Smooth muscle cell (in vitro differentiated cells): ENCODE measurements around the gene BRAF. TPM values are rescaled to one million over a fixed set of nuclear protein-coding genes. Genes with fewer than 3 reads are reported as not detected.
"Not testable (repeated sequence)": the region's sequence is repeated elsewhere in the genome, so short reads cannot be mapped to it uniquely, and the experiment has no call there.

Experiments
- DNase-seq: peaks from one replicate; lab custom pipeline; 2025; ENCODE audit not compliant: unreplicated experiment; lab: John Stamatoyannopoulos, UW
- H2AFZ ChIP-seq: fragments of 200-600 bp; sonication (generic); 2 replicates; pipeline ENCODE4 v1.6.0; 2016; ENCODE audit warnings: antibody characterized with exemption, low read depth, mild to moderate bottlenecking
- H3F3A ChIP-seq: fragments of 200-600 bp; sonication (generic); 2 replicates; pipeline ENCODE4 v1.6.0; 2017; ENCODE audit warnings: antibody characterized with exemption, low read depth
- H3K27ac ChIP-seq: fragments of 200-600 bp; sonication (generic); 2 replicates; pipeline ENCODE4 v1.5.1; 2016; ENCODE audit warnings: low read depth, mild to moderate bottlenecking
- H3K27me3 ChIP-seq: fragments of 200-600 bp; sonication (generic); 2 replicates; pipeline ENCODE4 v1.6.1; 2016; ENCODE audit warnings: low read depth, mild to moderate bottlenecking
- H3K36me3 ChIP-seq: fragments of 200-600 bp; sonication (generic); 2 replicates; pipeline ENCODE4 v1.5.1; 2016; ENCODE audit warnings: low read depth
- H3K4me1 ChIP-seq: fragments of 200-600 bp; sonication (generic); 2 replicates; pipeline ENCODE4 v1.5.1; 2016; ENCODE audit warnings: low read depth
- H3K4me2 ChIP-seq: fragments of 200-600 bp; sonication (generic); 2 replicates; pipeline ENCODE4 v1.6.0; 2016; ENCODE audit warnings: mild to moderate bottlenecking
- H3K4me3 ChIP-seq: fragments of 200-600 bp; sonication (generic); 2 replicates; pipeline ENCODE4 v1.5.1; 2016; ENCODE audit warnings: mild to moderate bottlenecking
- H3K79me2 ChIP-seq: fragments of 200-600 bp; sonication (generic); 2 replicates; pipeline ENCODE4 v1.6.0; 2016; ENCODE audit warnings: low read depth, mild to moderate bottlenecking
- H3K9ac ChIP-seq: fragments of 200-600 bp; sonication (generic); 2 replicates; pipeline ENCODE4 v1.6.0; 2016; ENCODE audit warnings: low read depth
- H3K9me3 ChIP-seq: fragments of 200-600 bp; sonication (generic); replicated peaks from 2 replicates; pipeline ENCODE4 v1.5.1; 2016; ENCODE audit warnings: low read depth
- H4K20me1 ChIP-seq: fragments of 200-600 bp; sonication (generic); 2 replicates; pipeline ENCODE4 v1.6.0; 2016; ENCODE audit warnings: low read depth
- WGBS: methylation state at CpG from one replicate; pipeline ENCODE4 v1.1.7; 2016; ENCODE audit warnings: low lambda C conversion rate; 5-methylcytosine and 5-hydroxymethylcytosine counted together
- polyA plus RNA-seq: library from polyadenylated mRNA; unstranded; fragments of >200 nt; fragmentation: Nextera tagmentation; extraction: Ambion mirVana; gene quantifications from 2 replicates; pipeline ENCODE4 v1.2.1, GENCODE V29; 2016
- total RNA-seq: library from RNA; depleted of rRNA; stranded (reverse); fragments of >200 nt; gene quantifications from 2 replicates; pipeline ENCODE4 v1.2.3, GENCODE V29; 2014
- TF ChIP-seq, protein P1 (sequence below): fragments of 200-600 bp; sonication (generic); IDR thresholded peaks from 2 replicates; pipeline ENCODE4 v1.5.1; 2017; ENCODE audit warnings: borderline replicate concordance, mild to moderate bottlenecking, antibody characterized with exemption; ENCODE audit not compliant: insufficient read depth, poor library complexity, severe bottlenecking

BRAF gene
- total and polyA plus RNA-seq, 2 experiments from 2014 or later, result 6.5 to 28.9 TPM

DNA sequence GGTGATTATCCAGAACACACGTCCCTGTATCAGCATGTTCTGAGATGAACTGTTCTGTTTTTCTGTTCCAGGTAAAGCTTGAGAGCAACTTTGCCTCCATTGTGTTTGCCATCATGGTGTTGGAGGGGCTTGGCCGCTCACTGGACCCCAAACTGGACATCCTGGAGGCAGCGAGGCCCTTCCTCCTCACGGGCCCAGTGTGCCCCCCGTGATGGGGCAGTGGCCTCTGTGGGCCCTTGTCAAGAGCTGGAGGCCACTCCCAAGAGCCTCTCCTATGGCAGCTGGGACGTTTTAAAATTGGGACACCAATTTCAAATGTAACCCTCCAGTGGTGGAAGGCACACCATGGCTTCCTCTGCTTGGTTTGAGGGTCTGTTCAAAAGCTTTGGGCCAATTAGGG lies 230.1 kb downstream of the BRAF start:
- DNase-seq, result no peak
- no peaks in the 10 kb centered on the region for H3K9me3 ChIP-seq
- H3K4me3 ChIP-seq, result no peak overlapping the region
- no peak overlapping the region for H3K4me2 ChIP-seq
- no peaks in the 10 kb centered on the region for H3K27me3 ChIP-seq
- H3F3A ChIP-seq, result no peaks in the 10 kb centered on the region
- no peak overlapping the region for H3K9ac ChIP-seq
- 96% methylated on average over 6 of the region's 6 CpGs for WGBS
- TF ChIP-seq, protein P1, sequence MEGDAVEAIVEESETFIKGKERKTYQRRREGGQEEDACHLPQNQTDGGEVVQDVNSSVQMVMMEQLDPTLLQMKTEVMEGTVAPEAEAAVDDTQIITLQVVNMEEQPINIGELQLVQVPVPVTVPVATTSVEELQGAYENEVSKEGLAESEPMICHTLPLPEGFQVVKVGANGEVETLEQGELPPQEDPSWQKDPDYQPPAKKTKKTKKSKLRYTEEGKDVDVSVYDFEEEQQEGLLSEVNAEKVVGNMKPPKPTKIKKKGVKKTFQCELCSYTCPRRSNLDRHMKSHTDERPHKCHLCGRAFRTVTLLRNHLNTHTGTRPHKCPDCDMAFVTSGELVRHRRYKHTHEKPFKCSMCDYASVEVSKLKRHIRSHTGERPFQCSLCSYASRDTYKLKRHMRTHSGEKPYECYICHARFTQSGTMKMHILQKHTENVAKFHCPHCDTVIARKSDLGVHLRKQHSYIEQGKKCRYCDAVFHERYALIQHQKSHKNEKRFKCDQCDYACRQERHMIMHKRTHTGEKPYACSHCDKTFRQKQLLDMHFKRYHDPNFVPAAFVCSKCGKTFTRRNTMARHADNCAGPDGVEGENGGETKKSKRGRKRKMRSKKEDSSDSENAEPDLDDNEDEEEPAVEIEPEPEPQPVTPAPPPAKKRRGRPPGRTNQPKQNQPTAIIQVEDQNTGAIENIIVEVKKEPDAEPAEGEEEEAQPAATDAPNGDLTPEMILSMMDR, result no peak
- H3K36me3 ChIP-seq, result no peaks in the 10 kb centered on the region
- peaks cover 25% of the 10 kb centered on the region for H3K79me2 ChIP-seq
- H4K20me1 ChIP-seq, result peaks cover 8% of the 10 kb centered on the region
- H2AFZ ChIP-seq, result no peak overlapping the region
- H3K4me1 ChIP-seq, result peaks cover 5% of the 10 kb centered on the region
- H3K27ac ChIP-seq, result no peak overlapping the region

DNA sequence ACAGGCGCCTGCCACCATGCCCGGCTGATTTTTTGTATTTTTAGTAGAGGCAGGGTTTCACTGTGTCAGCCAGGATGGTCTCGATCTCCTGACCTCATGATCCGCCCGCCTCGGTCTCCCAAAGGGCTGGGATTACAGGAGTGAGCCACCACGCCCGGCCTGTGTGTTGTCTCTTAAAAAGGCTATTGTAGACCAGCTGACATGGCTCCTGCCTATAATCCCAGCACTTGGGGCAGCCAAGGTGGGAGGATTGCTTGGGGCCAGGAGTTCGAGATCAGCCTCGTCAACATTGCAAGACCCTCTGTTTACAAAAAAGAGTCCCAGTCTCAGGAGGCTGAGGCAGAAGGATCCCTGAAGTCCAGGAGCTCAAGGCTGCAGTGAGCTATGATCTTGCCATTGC lies 230.9 kb downstream of the BRAF start:
- H2AFZ ChIP-seq, result not testable (repeated sequence)

DNA sequence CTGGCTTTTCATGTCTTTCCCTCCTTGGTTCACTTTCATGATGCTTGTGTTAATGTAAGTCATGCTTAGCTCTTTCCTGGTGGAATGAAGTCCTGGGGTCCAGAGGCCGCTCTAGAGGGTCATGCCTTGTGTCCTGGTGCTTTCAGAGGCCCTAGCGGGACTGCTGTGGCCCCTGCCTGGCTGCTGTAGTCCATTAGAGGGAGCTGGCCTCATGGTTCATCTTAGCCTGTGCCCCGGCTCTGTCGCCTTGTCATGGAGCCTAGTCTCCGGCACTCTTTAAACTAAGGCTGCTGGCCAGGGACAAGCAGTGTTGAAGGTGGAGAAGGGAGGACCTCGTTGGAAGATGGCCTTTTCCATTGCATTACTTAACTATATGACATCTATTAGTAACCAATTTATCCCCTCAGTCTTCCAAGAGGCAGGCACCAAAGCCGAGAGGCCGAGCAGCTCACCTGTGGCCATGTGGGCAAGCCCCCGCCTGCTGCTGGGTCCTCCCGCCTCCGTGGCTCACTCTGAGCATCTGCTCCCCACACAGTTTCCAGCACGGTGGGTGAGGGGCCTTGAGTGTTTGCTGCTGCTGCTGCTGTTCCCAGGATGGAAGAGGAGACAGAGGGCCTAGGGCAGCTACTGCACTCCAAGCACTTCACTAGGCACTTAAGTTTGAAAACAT lies 233.2 kb downstream of the BRAF start:
- no peak for DNase-seq
- H4K20me1 ChIP-seq, result no peaks in the 10 kb centered on the region
- no peak overlapping the region for H3K9ac ChIP-seq
- no peaks in the 10 kb centered on the region for H3F3A ChIP-seq
- no peak overlapping the region for H2AFZ ChIP-seq
- WGBS, result 98% methylated on average over 12 of the region's 12 CpGs
- TF ChIP-seq, protein P1, result no peak
- no peak overlapping the region for H3K4me3 ChIP-seq
- H3K9me3 ChIP-seq, result no peaks in the 10 kb centered on the region
- H3K27ac ChIP-seq, result no peak overlapping the region
- H3K36me3 ChIP-seq, result no peaks in the 10 kb centered on the region
- H3K27me3 ChIP-seq, result no peaks in the 10 kb centered on the region
- no peaks in the 10 kb centered on the region for H3K79me2 ChIP-seq
- no peak overlapping the region for H3K4me2 ChIP-seq
- peaks cover 5% of the 10 kb centered on the region for H3K4me1 ChIP-seq

More for the DNA sequence above, 230.9 kb downstream of the BRAF start:
- not testable (repeated sequence) for H3F3A ChIP-seq, H3K27me3 ChIP-seq, H3K4me2 ChIP-seq, H3K4me1 ChIP-seq, H3K4me3 ChIP-seq, H3K36me3 ChIP-seq, H4K20me1 ChIP-seq, H3K9ac ChIP-seq, H3K9me3 ChIP-seq, H3K27ac ChIP-seq, DNase-seq
- peaks cover 17% of the 10 kb centered on the region for H3K79me2 ChIP-seq
- WGBS, result 98% methylated on average over 10 of the region's 10 CpGs

DNA sequence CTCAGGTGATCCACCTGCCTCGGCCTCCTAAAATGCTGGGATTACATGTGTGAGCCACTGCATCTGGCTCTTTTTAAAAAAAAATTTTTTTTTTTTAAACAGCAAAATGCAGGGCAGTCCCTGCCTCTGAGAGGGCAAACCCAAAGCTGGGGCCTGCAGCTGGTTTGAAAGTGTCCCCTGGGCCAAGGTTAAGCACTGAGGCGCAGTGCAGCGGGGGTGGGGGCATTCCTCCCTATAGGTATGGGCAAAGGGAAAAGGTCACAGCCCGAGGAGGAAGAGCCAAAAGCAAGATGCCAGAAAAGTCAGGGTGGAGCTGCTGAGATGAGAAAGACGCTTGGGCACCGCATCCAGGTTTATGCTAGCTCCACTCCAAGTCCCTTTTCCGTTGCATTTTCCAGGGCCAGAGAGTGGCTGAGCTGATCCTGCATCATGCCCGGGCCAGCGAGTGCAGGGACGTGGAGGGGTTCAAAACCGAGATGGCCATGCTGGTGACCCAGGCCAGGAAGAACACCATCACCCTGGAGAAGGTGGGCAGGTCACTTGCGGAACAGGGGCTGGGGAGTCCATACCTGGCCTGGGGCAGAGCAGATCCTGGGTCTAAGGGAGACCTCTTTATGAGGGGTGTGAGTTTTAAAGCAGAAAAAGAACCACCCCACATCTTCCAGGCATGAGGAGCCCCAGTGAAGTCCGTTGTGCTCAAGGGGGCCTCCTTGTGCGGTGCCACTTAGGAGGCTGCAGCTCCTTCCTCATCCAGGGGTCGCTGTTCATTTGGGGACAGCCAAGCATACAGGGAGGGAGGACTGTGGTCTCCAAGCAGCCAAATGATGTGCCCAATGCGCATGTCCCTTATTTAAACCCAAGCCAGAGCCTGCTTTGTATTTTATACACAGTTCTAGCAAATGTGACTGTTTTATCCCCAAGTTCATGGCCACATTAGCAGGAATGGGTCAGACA lies 235.3 kb downstream of the BRAF start:
- Histone ChIP-seq H3F3A (no peaks in the 10 kb centered on the region), H3K27me3 (no peaks in the 10 kb centered on the region), H3K27ac (no peak overlapping the region), H4K20me1 (no peaks in the 10 kb centered on the region), H3K4me3 (no peak overlapping the region), H3K4me1 (no peaks in the 10 kb centered on the region), H3K4me2 (no peak overlapping the region), H2AFZ (no peak overlapping the region), H3K9me3 (no peaks in the 10 kb centered on the region), H3K9ac (no peak overlapping the region), H3K36me3 (no peaks in the 10 kb centered on the region), H3K79me2 (no peaks in the 10 kb centered on the region)
- 96% methylated on average over 16 of the region's 16 CpGs for WGBS
- DNase-seq, result no peak
- TF ChIP-seq, protein P1, result no peak
